Left kidney (tissue), 2 donors: ENCODE data around the gene ATP2C1. TPM values are rescaled to one million over a fixed set of nuclear protein-coding genes. Genes with fewer than 3 reads are reported as not detected.

ENCODE experiments used
- DNase-seq: peaks from one replicate; pipeline ENCODE4 v3.0.0-alpha.2; 2013
- polyA plus RNA-seq: library from polyadenylated mRNA; unstranded; fragments of 120-200 nt; gene quantifications from one replicate; pipeline ENCODE4 v1.2.1, GENCODE V29; 2013; ENCODE audit not compliant: insufficient read length

The ATP2C1 gene
- polyA plus RNA-seq, 1 donor, result 158 TPM

DNA sequence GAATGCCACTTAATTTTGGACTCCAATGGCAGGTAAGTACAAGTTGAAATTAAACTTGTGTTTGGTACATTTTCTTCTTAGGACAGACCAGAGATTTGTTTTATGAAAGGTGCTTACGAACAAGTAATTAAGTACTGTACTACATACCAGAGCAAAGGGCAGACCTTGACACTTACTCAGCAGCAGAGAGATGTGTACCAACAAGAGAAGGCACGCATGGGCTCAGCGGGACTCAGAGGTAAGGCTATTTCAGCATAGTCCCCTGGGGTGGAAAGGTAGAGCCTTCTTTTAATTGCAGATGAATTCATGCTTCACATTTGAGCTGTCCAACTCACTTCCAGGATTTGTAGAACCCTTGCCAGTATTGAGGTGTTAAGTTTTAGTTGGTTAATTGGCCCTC lies 81.4 kb downstream of the ATP2C1 start:
- no peak for DNase-seq

DNA sequence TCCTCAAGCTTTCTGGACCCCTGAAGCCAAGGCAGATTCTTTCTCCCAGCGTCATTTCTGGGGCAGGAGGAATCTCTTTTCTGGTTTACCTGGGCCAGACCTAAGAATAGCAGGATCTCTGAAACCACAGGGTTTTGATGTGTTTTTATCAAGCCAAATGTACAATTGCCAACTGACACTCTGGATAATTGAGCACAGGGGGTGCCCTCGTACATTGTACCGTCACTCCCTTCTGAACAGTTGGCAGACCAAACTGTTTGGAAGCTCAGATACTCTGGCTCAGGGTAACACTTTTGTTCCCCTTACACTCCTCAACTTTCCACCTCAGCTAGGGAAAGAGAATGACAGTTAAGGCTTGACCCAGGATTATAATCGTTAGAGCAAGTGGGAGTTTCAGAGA lies 82.8 kb downstream of the ATP2C1 start:
- DNase-seq, result no peak

DNA sequence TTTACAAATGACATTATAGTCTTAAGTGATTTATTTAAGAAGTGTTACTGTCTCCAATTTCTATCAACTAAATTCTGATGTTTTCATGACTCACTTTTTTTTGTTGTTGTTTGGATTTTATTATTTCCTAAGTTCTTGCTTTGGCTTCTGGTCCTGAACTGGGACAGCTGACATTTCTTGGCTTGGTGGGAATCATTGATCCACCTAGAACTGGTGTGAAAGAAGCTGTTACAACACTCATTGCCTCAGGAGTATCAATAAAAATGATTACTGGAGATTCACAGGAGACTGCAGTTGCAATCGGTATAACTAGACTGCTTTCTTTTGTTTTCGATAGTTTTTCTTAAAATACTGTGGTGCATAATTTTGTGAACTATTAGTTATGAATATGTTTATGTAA lies 85.2 kb downstream of the ATP2C1 start:
- DNase-seq, result no peak

DNA sequence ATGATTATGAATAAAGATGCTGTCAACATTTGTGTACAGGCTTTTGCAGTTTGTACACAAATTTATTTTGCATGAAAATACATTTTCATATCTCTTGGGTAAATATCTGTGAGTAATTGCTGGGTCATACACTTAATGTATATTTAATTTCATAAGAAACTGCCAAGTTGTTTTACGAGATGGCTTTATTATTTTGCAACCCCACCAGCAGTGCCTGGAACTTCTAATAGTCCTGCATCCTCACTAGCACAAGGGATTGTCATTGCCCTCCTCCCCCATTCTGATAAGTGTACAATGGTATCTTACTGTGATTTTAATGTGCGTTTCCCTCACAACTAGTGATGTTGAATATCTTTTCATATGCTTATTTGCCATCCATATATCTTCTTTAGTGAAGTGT lies 87.6 kb downstream of the ATP2C1 start:
- no peak for DNase-seq

DNA sequence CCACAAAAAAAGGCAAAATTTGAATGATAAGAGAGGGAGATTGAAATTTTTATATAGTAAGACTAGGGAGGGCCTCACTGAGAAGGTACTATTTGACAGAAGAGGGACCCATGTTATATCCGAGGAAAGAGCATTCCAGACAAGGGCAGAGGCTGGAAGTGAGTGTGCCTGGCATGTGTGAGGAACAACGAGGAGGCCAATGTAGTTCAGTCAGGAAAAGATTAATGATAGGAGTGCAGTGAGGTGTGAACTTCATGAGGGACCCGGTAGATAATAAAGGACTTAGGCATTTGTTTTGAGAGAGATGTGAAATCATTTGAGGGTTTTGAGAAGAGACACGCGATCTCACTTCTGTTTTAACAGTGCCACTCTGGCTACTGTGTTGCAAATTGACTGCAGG lies 96.4 kb downstream of the ATP2C1 start:
- no peak for DNase-seq

DNA sequence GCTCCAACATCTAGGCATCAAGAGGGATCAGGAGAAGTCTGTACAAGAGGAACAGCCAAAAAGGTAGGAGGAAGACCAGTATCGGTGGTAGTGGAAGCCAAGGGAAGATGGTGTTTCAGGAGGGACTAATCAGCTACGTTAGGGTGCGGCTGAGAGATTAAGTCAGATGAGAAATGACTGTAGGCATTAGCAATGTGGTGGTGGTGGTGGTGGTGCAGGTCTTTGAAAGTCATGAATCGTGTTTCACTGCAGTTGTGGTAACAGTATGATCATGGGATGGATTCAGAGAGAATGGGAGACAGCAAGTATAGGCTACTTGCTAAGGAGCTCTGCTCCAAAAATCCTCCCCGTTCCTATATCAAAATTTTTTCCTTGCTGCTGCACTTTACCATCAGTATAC lies 97.2 kb downstream of the ATP2C1 start:
- DNase-seq, result no peak

DNA sequence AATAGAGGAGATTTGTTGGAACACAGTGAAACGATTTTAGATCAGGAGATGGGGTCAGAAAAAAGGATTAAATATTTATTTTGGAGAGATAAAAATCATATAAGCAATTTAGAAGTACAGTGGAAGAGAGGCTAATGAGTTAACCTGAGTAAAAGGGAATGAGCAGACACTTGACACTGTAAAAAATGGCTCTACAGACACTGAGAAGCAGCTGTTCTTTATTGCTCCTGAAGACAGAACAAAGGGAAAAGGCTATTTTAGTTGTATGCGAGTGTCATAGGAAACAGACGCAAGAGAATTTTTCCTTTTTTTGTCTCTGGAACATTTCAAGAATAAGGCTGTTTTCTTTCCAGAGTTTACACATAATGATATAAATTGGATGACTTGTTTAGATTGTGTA lies 98.5 kb downstream of the ATP2C1 start:
- peak; percentile 2 for DNase-seq

DNA sequence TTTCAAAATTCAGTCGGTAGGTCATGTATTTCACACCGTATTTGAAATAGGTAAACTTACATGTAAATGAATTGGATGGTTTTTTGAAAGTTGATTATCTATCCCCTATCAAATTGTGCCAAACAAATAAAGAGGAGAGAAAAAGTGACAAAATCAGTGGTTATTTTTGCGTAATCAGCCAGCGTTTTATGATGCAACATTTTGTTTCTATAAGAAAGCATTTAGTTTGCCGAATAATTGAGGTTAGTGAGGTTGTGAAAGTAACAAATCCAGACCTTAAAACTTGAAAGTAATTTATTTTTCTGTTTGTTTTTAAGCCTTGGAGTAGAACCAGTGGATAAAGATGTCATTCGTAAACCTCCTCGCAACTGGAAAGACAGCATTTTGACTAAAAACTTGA lies 103.4 kb downstream of the ATP2C1 start:
- no peak for DNase-seq

DNA sequence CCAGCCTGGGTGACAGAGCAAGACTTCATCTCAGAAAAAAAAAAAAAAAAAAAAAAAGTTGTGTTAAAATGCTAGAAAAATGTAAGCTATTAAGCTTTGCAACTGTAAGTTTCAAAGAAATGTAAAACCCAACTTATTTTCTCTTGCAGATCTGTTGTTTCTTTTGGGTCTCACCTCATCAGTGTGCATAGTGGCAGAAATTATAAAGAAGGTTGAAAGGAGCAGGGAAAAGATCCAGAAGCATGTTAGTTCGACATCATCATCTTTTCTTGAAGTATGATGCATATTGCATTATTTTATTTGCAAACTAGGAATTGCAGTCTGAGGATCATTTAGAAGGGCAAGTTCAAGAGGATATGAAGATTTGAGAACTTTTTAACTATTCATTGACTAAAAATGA lies 107.2 kb downstream of the ATP2C1 start:
- DNase-seq, result no peak

DNA sequence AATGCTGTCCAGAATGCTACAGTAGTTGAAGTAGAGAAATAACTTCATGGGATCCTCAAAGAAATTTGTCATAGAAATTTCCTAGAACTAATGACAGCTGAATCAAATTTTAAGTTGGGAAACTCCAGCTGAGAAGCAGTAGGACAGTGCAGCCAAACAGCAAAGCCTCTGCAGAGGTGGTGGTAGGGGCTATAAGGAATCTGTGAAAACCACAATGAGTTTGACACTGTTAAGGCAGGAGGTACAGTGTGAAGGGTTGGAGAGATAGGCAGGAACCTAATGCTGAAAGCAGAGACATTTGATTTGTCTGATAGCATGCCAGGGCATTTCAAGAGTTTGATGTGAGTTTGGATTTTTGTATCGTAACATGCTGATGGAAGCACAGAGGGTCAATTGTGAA lies 110.7 kb downstream of the ATP2C1 start:
- no peak for DNase-seq

DNA sequence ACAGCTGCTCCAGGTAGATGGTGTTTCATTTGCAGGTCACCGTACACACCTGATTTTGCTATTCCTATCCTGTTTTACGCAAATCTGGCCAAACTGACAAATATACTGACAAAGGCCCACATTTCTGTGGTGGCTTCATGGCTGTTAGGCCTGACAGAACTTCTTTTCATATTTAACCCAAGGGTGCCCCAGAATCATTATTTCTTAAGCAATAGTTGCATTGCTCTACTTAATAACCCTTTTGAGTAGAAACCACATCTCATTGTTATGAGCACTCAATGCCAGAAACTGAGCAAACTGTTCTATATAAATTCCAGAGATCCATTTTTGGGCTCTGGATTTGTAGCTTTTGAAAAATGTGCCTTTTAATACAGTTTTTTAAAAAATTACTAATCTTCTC lies 113.4 kb downstream of the ATP2C1 start:
- no peak for DNase-seq

DNA sequence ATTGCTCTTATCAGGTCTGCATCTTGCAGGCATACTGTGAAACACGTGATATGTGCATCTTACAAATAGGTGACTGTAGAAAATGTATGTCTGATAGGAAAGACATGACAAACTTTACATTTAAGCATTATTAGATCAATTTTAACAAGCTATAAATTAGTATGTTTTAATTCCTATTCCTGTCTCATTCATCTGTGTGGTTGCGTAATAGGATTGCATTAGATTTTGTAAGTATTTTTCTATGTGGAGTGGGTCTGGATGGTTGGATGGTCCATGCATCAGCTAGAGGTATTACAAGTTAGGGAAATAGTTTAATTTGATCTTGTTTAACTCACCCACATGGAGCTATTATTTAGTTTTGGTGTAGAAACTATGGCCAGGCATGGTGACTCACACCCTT lies 113.9 kb downstream of the ATP2C1 start:
- DNase-seq, result no peak

DNA sequence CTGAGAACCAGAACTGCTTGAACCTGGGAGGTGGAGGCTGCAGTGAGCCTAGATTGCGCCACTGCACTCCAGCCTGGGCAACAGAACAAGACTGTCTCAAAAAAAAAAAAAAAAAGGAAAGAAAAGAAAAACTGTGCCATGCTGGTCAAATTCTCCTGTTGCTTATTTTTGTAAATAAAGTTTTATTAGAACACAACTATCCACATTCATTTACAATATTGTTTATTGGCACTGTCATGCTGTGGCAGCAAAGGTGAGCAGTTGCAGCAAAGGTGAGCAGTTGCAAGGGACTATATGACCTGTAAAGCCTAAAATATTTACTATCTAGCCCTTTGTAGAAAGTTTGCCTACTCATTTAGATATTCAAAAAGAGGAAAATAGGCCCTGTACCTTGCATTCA lies 114.4 kb downstream of the ATP2C1 start:
- DNase-seq, result no peak

DNA sequence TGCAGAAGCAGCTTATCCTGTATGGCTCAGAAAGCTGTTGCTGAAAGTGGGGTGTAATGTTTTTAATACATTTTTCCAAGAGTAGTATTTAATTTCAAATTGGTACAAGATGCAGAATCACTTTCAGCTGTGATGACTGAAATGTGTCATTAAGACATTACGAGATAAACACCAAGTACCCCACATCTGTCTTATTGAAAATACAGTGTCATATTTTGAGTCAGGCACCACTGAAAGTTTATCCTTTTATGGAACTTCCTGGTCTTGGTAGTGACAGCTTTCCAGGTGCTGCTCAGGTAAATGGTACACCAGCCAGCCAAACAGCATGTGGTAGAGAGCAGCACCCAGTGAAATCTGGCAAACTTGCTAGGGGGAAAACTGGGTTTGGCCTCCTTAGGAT lies 115.8 kb downstream of the ATP2C1 start:
- DNase-seq, result no peak

DNA sequence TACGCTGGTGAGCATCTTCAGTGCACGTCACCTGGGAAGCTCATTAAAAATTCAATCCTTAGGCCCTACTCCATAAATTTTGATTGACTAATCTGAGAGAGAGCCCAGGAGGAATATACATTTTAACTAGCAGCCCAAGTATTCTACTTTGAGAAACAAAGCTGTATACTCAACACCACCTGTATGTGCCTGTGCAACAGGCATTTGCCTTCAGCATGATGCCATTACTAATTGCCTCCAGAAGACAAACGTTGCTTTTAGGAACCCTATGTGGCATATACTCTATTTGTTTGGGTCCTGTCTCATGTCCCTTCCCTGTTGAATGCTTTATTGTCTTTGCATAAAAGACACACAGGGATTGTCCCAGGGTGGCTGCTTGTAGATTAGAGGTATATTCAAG lies 125.1 kb downstream of the ATP2C1 start:
- no peak for DNase-seq

DNA sequence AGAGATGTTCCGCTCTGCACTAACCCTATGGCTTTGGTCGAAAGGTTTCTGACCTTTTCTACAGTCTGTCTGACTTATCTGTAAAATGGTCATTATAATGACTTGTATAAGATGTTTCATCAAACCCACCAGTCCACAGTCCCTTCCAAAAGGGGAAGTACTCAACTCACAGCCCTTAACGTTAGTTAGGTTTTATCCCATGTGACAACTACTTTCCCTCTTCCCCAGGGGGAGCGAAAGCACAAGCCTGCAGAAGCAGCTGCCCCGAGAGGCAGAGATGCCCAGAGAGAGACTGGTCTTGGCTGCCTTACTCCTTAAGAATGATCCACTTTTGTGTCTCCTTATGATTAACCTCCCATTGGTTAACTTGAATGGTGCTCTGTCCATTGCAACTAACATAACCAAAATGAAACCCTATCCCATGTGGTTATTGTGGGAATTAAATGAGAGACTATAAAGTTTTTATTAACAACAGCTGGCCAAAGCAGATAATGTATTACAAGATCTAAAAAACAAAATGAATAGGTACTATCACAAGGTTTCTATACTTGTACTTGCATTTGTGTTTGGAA lies 126.3 kb downstream of the ATP2C1 start:
- DNase-seq, result no peak

DNA sequence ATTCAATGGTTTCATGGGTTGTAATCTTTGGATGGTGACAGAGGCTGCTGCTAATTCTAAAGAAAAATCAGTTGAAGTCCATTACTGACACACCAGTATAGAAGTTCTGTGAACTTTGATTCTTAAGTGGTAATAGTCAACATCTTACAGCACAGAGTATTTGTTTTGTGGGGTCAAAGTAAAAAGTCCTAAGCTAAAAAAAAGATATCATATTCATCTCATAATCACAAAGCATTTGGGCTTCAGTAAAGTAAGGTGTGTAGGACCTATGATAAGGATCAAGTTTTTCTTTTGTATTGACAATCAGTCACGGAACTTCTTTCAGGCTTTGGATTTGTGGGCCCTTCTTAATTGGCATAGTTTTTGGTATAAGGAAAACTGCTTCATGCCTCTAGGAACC lies 131.7 kb downstream of the ATP2C1 start:
- DNase-seq, result no peak

DNA sequence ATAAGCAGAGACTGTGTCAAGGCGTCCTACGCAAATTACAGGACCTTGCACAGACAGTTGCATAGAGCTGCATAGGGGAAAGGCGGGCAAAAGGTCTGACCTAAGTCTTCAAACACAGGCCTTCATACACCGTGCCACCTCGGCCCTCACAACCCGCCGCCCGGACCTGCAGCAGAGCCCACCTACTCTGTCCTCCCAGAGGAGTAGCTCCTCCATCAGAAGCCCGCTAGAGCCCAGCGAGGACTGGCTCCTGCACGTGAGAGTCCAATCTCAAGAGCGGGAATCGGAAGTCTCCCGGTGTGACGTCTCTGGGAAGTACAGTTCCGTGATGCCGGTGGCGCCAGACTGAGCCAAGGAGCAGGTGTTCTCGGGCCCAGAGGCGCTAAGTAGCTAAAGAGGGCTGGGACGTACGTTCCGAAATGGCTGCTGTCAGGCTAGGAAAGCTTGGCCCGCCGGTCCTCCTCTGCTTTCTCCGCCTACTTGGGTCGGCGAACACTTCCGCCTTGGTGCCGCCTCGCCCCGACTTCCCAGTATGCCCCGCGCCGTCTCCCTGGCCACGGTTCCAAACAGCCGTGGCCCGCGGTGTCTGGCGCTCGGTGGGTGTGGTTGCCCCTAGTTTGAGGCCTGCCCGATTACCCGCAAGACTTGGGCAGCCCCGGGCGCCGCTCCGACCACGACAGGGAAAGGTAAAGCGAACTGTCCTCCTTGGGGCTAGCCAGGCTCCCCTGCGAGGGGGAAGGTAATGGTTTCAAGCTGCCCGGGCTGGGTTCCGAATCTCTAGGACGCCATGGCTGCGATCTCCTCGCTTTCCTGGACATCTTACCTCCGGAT lies 132.7 kb downstream of the ATP2C1 start, which contains the start of the genes ASTE1 and NEK11:
Gene ASTE1 (minus strand): TSS at position 505 of the 831 bp plus-strand sequence. CDS start 1,519 bp downstream, outside the sequence.
Gene NEK11 (plus strand): TSS at position 557 of the 831 bp plus-strand sequence. CDS start 2,832 bp downstream, outside the sequence.
- DNase-seq, result peak; percentile 86

DNA sequence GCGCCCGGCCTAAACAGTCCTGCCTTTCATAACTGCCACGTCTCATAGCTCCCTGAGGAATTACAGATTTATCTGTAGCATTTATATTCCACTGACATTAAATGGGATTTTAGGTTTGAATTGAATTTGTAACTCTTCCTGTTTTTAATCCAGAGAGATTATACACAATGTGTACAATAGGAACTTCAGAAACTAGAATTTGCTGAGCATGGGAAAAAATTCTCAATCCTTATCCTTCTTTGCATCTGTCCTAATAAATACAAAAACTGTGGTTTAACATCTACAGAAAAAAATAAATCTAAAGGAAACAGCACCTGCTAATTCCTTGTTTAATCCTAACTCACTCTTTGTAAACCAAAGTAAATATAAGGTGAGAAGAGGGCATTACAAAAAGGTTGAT lies 135.0 kb downstream of the ATP2C1 start:
- no peak for DNase-seq

DNA sequence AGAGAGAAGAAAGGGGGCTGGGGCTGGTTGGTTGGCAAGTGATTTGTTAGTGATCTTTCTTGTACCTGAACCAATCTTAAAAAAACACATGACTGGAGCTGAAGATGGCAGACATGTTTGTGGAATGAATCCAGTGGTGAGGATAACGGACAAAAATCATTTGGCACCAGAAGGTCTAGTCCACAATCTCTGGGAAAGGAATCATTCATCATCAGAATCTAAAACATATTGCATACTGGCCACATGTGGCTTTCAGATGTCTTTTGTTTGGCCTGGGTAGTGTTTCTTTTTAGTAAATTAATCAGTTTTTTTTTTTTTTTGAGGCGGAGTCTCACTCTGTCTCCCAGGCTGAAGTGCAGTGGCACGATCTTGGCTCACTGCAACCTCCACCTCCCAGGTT lies 137.8 kb downstream of the ATP2C1 start:
- DNase-seq, result no peak

DNA sequence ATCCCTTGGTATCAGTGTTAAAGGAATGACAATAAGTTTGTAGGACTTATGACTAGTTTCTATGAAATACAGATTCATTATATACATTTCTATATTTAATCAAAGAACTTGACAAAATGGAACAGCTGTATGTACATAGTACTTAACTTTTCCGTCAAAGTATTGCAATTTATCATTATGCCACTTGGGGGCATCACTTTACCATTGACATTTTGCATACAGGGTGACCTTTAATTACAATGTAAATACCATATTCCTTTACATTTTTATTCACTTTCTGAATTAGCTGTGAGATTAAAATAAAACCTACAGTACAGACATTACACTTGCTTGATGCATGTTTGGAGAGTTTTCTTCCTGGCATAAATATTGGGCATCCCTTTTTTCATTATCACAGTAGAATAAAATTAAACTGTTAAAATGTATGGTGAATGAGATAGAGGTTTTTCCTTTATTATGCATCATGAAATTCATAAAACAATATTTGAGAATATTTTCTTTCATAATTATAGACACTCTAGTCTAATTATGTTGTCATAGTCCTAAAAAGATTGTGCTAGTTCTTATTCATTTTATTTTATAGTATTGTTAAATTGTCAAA lies 139.7 kb downstream of the ATP2C1 start:
- peak; percentile 28 for DNase-seq

DNA sequence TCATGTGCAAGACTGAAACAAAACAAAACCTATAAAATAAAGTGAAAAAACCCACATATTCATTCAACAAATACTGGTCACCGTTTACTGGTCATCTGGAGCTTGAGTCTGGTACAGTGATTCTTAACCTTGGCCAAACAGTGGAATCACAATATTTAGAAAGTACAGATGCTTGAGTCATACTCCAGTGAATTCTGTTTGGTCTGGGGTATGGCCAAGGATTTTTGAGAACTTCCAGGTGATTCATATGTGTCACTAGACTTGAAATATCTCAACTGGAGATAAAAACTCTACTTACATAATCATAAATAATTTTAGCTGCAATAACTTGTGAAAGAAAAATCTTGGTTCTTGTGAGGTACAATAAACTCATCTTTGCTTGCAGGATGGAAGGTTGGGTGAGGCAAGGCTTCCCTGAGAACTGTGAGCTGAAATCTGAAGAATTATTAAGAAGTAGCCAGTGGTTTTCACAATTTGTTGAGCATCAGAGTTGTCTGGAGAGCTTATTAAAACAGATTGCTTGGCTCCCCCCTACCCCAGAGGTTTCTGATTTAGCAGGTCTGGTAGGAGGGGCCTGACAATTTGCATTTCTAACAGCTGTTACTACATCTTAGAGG lies 142.4 kb downstream of the ATP2C1 start:
- no peak for DNase-seq

DNA sequence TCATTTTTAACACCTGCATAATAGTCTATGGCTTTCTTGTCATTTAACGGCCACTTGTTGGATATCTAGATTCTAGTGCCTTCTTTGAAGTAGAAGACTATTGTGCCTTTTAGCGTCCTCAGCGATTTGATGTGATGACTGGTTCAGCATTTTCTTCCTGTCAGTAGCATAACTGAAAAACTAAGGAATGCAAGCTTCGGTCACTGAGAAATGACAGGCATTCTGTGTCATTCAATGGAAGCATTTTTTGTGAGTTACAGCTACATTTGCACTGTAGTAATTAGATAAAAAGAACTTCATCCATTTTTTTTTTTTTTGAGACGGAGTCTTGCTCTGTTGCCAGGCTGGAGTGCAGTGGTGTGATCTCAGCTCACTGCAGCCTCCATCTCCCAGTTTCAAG lies 143.1 kb downstream of the ATP2C1 start:
- DNase-seq, result no peak
